ENCODE measurements around the gene ROR2.

- TF ChIP-seq CTCF (IDR thresholded peaks at IDR 0.05) (no peak), TCF7L2 (IDR thresholded peaks at IDR 0.05; ENCODE audit: low read depth, low read length) (no peak), REST (IDR thresholded peaks at IDR 0.05; ENCODE audit: insufficient read depth in 1 of 2, low read depth in 2 of 2, low read length in 1 of 2) (no peak)
These were observed 363.7 kb downstream of the ROR2 start for GRCh38 chr9:91586282-91586681.

All from Panc1 (cell line).